BJ (cell line): ENCODE data around the gene DLG4. TPM values are rescaled to one million over a fixed set of nuclear protein-coding genes. Genes with fewer than 3 reads are reported as not detected.

Source experiments
- CTCF ChIA-PET: fragments of 350-600 bp; formaldehyde crosslinking; extraction: SDS; loops from one replicate; lab custom pipeline; 2021; ENCODE audit warnings: antibody characterized with exemption, inconsistent platforms; lab: Yijun Ruan, JAX
- POLR2A ChIA-PET: fragments of 300-600 bp; sonication (Branson Sonifier 250); formaldehyde crosslinking; extraction: SDS; loops from one replicate; lab custom pipeline; 2021; ENCODE audit warnings: antibody characterized with exemption; lab: Charles Lee
- DNase-seq: peaks from one replicate; pipeline ENCODE4 v3.0.0-alpha.2; 2011; ENCODE audit warnings: low read depth
- H3K27me3 ChIP-seq: 2 replicates; pipeline ENCODE4 v1.6.0; 2011; ENCODE audit warnings: low read length; ENCODE audit not compliant: control insufficient read depth, insufficient read depth
- H3K36me3 ChIP-seq: 2 replicates; pipeline ENCODE4 v1.5.1; 2011; ENCODE audit warnings: low read length; ENCODE audit not compliant: control insufficient read depth, insufficient read depth
- H3K4me3 ChIP-seq: 2 replicates; pipeline ENCODE4 v1.5.1; 2011; ENCODE audit warnings: low read depth, mild to moderate bottlenecking, control low read depth, low read length
- CTCF ChIP-seq: IDR thresholded peaks from 2 replicates; pipeline ENCODE4 v1.5.1; 2011; ENCODE audit warnings: low read depth, mild to moderate bottlenecking, control low read depth, inconsistent platforms, low read length, moderate library complexity; ENCODE audit not compliant: insufficient read depth
- polyA plus RNA-seq: library from polyadenylated mRNA; depleted of rRNA; stranded (reverse); fragments of >200 nt; gene quantifications from 2 replicates; pipeline ENCODE4 v1.2.3, GENCODE V29; 2011

DLG4 gene
- polyA plus RNA-seq, 1 experiment: 20.4 TPM

DNA sequence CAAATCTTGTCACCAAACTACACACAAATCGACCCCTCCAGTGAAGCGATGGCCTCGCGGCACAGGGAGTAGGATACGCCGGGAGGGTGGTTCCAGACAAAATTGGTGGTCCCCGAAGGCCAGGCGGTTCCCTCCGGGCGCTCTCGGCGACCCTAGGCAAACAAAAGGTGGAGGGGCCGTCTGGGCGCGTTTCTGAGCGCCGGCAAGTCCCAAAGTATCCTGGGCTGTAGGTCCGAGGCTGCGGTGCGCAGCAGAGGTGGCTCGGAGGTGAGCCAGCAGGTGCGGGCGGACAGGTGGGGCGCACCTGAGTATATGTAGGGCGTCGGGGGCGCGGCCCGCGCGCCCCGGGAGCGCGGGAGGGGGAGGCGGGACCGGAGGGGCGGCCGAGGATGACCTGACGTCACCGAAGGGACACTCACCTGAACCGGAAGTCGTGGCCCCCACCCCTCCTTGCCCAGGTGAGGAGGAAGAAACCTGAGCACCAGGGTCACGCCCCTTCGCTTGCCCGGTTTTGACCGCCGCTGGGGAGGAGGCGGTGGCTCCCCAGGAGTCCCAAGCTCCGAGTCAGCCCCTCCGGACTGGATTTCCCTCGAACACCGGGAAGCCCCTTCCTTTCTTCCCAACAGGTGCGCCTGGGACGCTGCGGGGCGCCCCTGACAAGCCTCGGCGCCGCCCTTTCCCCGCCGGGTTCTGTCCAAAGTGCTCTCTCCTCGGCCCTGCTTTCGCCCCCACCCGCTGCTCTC lies 42.7 kb upstream of the DLG4 start, which contains the start of gene CLDN7:
Gene CLDN7, minus strand, starts transcription at position 287 of the 743 bp plus-strand sequence. CDS start 435 bp downstream, outside the sequence.
- TF ChIP-seq CTCF: no peak
- Histone ChIP-seq H3K27me3 (no peaks in the 10 kb centered on the region), H3K4me3 (peak within 1 kb of the TSS; percentile 23), H3K36me3 (peaks cover 4% of the 10 kb centered on the region; the same call in 1 of the 2 replicates)
- POLR2A ChIA-PET: no interaction called here
- DNase-seq: no peak
- CTCF ChIA-PET: interaction anchor here (0.7 kb wide), 1 partner anchor 1674 kb away, joined by 3 read pairs; no protein-coding TSS in a partner anchor

- no peak for TF ChIP-seq CTCF
- no peak for DNase-seq
- peak overlapping the region; percentile 23 for H3K4me3 ChIP-seq
- ChIA-PET POLR2A (no interaction called here), CTCF (no interaction called here)
- no peaks in the 10 kb centered on the region for H3K27me3 ChIP-seq
- H3K36me3 ChIP-seq: peaks cover 6% of the 10 kb centered on the region; the same call in 1 of the 2 replicates
These were observed 41.9 kb upstream of the DLG4 start for GRCh38 chr17:7261379-7262191.

GRCh38 chr17:7260651-7261378 lies 41.2 kb upstream of the DLG4 start:
- peak overlapping the region; percentile 23 for H3K4me3 ChIP-seq
- CTCF ChIA-PET: no interaction called here
- peaks cover 6% of the 10 kb centered on the region; the same call in 1 of the 2 replicates for H3K36me3 ChIP-seq
- TF ChIP-seq CTCF: no peak
- POLR2A ChIA-PET: no interaction called here
- no peaks in the 10 kb centered on the region for H3K27me3 ChIP-seq
- no peak for DNase-seq

- Histone ChIP-seq H3K27me3 (no peaks in the 10 kb centered on the region), H3K36me3 (peaks cover 7% of the 10 kb centered on the region; the same call in 1 of the 2 replicates), H3K4me3 (no peak overlapping the region)
- no peak for DNase-seq
- no peak for TF ChIP-seq CTCF
- ChIA-PET CTCF (no interaction called here), POLR2A (no interaction called here)
These were observed 40.5 kb upstream of the DLG4 start for GRCh38 chr17:7260151-7260550.

GRCh38 chr17:7259555-7259889 lies 39.9 kb upstream of the DLG4 start:
- DNase-seq: no peak
- Histone ChIP-seq H3K4me3 (no peak overlapping the region), H3K27me3 (no peaks in the 10 kb centered on the region), H3K36me3 (peaks cover 8% of the 10 kb centered on the region; the same call in 1 of the 2 replicates)
- ChIA-PET CTCF (interaction anchor here (0.9 to 1.2 kb wide), 2 partner anchors 36 to 330 kb away, joined by 3 to 5 read pairs; no protein-coding TSS in a partner anchor), POLR2A (no interaction called here)
- no peak for TF ChIP-seq CTCF
